H1 (cell line): ENCODE data around the gene SMTN. TPM values are rescaled to one million over a fixed set of nuclear protein-coding genes. Genes with fewer than 3 reads are reported as not detected.

ENCODE experiments used
- CTCF ChIA-PET: fragments of 300-600 bp; sonication (Branson Sonifier 250); formaldehyde crosslinking; loops from one replicate; lab custom pipeline; 2021; ENCODE audit not compliant: partially characterized antibody; lab: Charles Lee
- POLR2A ChIA-PET: fragments of 300-600 bp; sonication (Branson Sonifier 250); formaldehyde crosslinking; loops from one replicate; lab custom pipeline; 2021; ENCODE audit warnings: inconsistent platforms; ENCODE audit not compliant: partially characterized antibody; lab: Charles Lee
- DNase-seq, 2 experiments: peaks; one replicate each; pipeline versions ENCODE4 v3.0.0 to v3.0.0-alpha.2; 2010 to 2022; ENCODE audit warnings: low spot score in 2 of 2, low read depth in 1 of 2, mixed read lengths in 1 of 2
- FAIRE-seq: peaks from 2 replicates; lab custom pipeline; 2011; peaks lifted over from hg19 to GRCh38; lab: Jason Lieb, UNC
- H2AFZ ChIP-seq: 2 replicates; pipeline ENCODE4 v1.8.1; 2012; ENCODE audit warnings: low read length, inconsistent platforms
- H2AK5ac ChIP-seq: 2 replicates; pipeline ENCODE4 v1.6.1; 2013; ENCODE audit warnings: low read depth, low read length
- H2BK120ac ChIP-seq: replicated peaks from 2 replicates; pipeline ENCODE3; 2013; ENCODE audit warnings: low read depth, low read length, inconsistent platforms
- H2BK12ac ChIP-seq: 2 replicates; pipeline ENCODE4 v1.6.1; 2013; ENCODE audit warnings: low read depth, low read length
- H2BK15ac ChIP-seq: 2 replicates; pipeline ENCODE4 v1.6.1; 2013; ENCODE audit warnings: low read length
- H2BK20ac ChIP-seq: 2 replicates; pipeline ENCODE4 v1.6.1; 2013; ENCODE audit warnings: low read length
- H2BK5ac ChIP-seq: 2 replicates; pipeline ENCODE4 v1.6.1; 2013; ENCODE audit warnings: low read depth, low read length
- H3K14ac ChIP-seq: 2 replicates; pipeline ENCODE4 v1.6.1; 2013; ENCODE audit warnings: inconsistent platforms; ENCODE audit not compliant: insufficient read length
- H3K18ac ChIP-seq: 2 replicates; pipeline ENCODE4 v1.6.1; 2013; ENCODE audit warnings: low read length; ENCODE audit errors: extremely low read depth
- H3K23ac ChIP-seq: 2 replicates; pipeline ENCODE4 v1.6.1; 2013; ENCODE audit warnings: inconsistent platforms; ENCODE audit not compliant: insufficient read length
- H3K23me2 ChIP-seq: 2 replicates; pipeline ENCODE4 v1.6.1; 2013; ENCODE audit warnings: low read depth, low read length
- H3K27ac ChIP-seq: 2 replicates; pipeline ENCODE4 v1.6.1; 2011; ENCODE audit warnings: low read depth, low read length, inconsistent platforms
- H3K27me3 ChIP-seq, 4 experiments: replicated peaks in 1 of 4; 1 replicate in 1 of 4; 2 replicates in 3 of 4; pipeline versions ENCODE4 v1.6.1 to v1.8.1; 2011 to 2013; ENCODE audit warnings: low read length in 3 of 4, mild to moderate bottlenecking in 3 of 4, inconsistent platforms in 2 of 4, mixed read lengths in 2 of 4, moderate library complexity in 1 of 4; ENCODE audit not compliant: control insufficient read depth in 3 of 4, insufficient read depth in 3 of 4; ENCODE audit errors: extremely low read depth in 1 of 4
- H3K36me3 ChIP-seq, 4 experiments: 2 replicates each; pipeline versions ENCODE4 v1.6.1 to v1.8.1; 2011 to 2013; ENCODE audit warnings: mild to moderate bottlenecking in 4 of 4, low read length in 3 of 4, moderate library complexity in 2 of 4, control low read depth in 1 of 4, inconsistent platforms in 1 of 4; ENCODE audit not compliant: insufficient read depth in 4 of 4, control insufficient read depth in 2 of 4
- H3K4ac ChIP-seq: replicated peaks from 2 replicates; pipeline ENCODE3; 2013; ENCODE audit warnings: low read length, low read depth, mixed read lengths, inconsistent platforms; ENCODE audit not compliant: insufficient read length
- H3K4me1 ChIP-seq, 4 experiments: replicated peaks in 1 of 4; 1 replicate in 1 of 4; 2 replicates in 3 of 4; pipeline versions ENCODE4 v1.6.1 to v1.8.1; 2011 to 2013; ENCODE audit warnings: low read length in 3 of 4, inconsistent platforms in 2 of 4, mixed read lengths in 1 of 4; ENCODE audit not compliant: insufficient read depth in 4 of 4, control insufficient read depth in 3 of 4
- H3K4me2 ChIP-seq, 2 experiments: 2 replicates each; pipeline versions ENCODE4 v1.6.1 to v1.8.1; 2011 to 2013; ENCODE audit warnings: low read depth in 2 of 2, low read length in 2 of 2, control low read depth in 1 of 2, inconsistent platforms in 1 of 2, mild to moderate bottlenecking in 1 of 2; ENCODE audit not compliant: insufficient read depth in 1 of 2
- H3K4me3 ChIP-seq, 4 experiments: fragments of 200-600, 300-600 bp in 1 of 4; sonication (generic), shearing (Covaris generic), sonication (Bioruptor Twin) in 1 of 4; 2 replicates each; pipeline versions ENCODE4 v1.5.1 to v1.8.1; 2011 to 2016; ENCODE audit warnings: low read length in 4 of 4, low read depth in 3 of 4, control low read depth in 2 of 4, inconsistent platforms in 2 of 4, mild to moderate bottlenecking in 2 of 4, mixed read lengths in 1 of 4, moderate library complexity in 1 of 4; ENCODE audit not compliant: insufficient read depth in 2 of 4; ENCODE audit errors: extremely low read depth in 1 of 4
- H3K56ac ChIP-seq: replicated peaks from 2 replicates; pipeline ENCODE3; 2013; ENCODE audit warnings: low read depth, mild to moderate bottlenecking, mixed read lengths, low read length, inconsistent platforms; ENCODE audit not compliant: insufficient read length
- H3K79me1 ChIP-seq: 2 replicates; pipeline ENCODE4 v1.6.1; 2013; ENCODE audit warnings: low read depth, low read length, control low read depth
- H3K79me2 ChIP-seq, 2 experiments: 2 replicates each; pipeline versions ENCODE4 v1.6.1 to v1.8.1; 2012 to 2013; ENCODE audit warnings: low read length in 2 of 2, mild to moderate bottlenecking in 2 of 2, inconsistent platforms in 1 of 2; ENCODE audit not compliant: insufficient read depth in 2 of 2, control insufficient read depth in 1 of 2
- H3K9ac ChIP-seq, 4 experiments: replicated peaks in 1 of 4; 1 replicate in 1 of 4; 2 replicates in 3 of 4; pipeline versions ENCODE4 v1.6.1 to v1.8.1; 2011 to 2013; ENCODE audit warnings: low read depth in 3 of 4, low read length in 3 of 4, control low read depth in 2 of 4, mild to moderate bottlenecking in 2 of 4, moderate library complexity in 2 of 4, inconsistent platforms in 1 of 4; ENCODE audit errors: extremely low read depth in 1 of 4
- H3K9me3 ChIP-seq, 2 experiments: 2 replicates each; pipeline versions ENCODE4 v1.6.1 to v1.8.1; 2012 to 2013; ENCODE audit warnings: mild to moderate bottlenecking in 2 of 2, moderate library complexity in 2 of 2, control low read depth in 1 of 2, inconsistent platforms in 1 of 2, low read depth in 1 of 2, low read length in 1 of 2, mixed read lengths in 1 of 2; ENCODE audit not compliant: insufficient read depth in 2 of 2
- H4K20me1 ChIP-seq, 2 experiments: replicated peaks in 1 of 2; 2 replicates each; pipeline versions ENCODE3 to v1.8.1; 2011 to 2013; ENCODE audit warnings: inconsistent platforms in 2 of 2, low read length in 2 of 2, mild to moderate bottlenecking in 1 of 2; ENCODE audit not compliant: insufficient read depth in 2 of 2, control insufficient read depth in 1 of 2
- H4K5ac ChIP-seq: 2 replicates; pipeline ENCODE4 v1.6.1; 2013; ENCODE audit warnings: low read length, low read depth, mixed read lengths, inconsistent platforms; ENCODE audit not compliant: insufficient read length
- H4K8ac ChIP-seq: 2 replicates; pipeline ENCODE4 v1.8.0; 2013; ENCODE audit warnings: mild to moderate bottlenecking, moderate library complexity, low read length, inconsistent platforms; ENCODE audit not compliant: insufficient read depth; ENCODE audit errors: extremely low read depth
- H4K91ac ChIP-seq: replicated peaks from 2 replicates; pipeline ENCODE3; 2013; ENCODE audit warnings: low read length, mixed read lengths, inconsistent platforms; ENCODE audit not compliant: insufficient read length
- CEBPB ChIP-seq: IDR thresholded peaks from 2 replicates; pipeline ENCODE4 v1.6.1; 2012; ENCODE audit warnings: low read depth, low read length
- EP300 ChIP-seq, 2 experiments: IDR thresholded peaks; 1 replicate in 1 of 2; 2 replicates in 1 of 2; pipeline ENCODE4 v1.6.1; 2011 to 2012; ENCODE audit warnings: low read depth in 2 of 2, low read length in 2 of 2, mild to moderate bottlenecking in 2 of 2, borderline replicate concordance in 1 of 2, inconsistent platforms in 1 of 2, moderate library complexity in 1 of 2
- JUND ChIP-seq: IDR thresholded peaks from 2 replicates; pipeline ENCODE4 v1.6.1; 2011; ENCODE audit warnings: mild to moderate bottlenecking, improper control_type of control experiment, low read length
- KDM4A ChIP-seq: IDR thresholded peaks from one replicate; pipeline ENCODE4 v1.7.1; 2012; ENCODE audit warnings: low read depth, mild to moderate bottlenecking, moderate library complexity, low read length, inconsistent platforms; ENCODE audit not compliant: severe bottlenecking
- POLR2A ChIP-seq, 2 experiments: IDR thresholded peaks; 1 replicate in 1 of 2; 2 replicates in 1 of 2; pipeline ENCODE4 v1.6.1; 2011; ENCODE audit warnings: low read depth in 2 of 2, low read length in 2 of 2, mild to moderate bottlenecking in 2 of 2; ENCODE audit errors: control extremely low read depth in 1 of 2
- RAD21 ChIP-seq, 2 experiments: IDR thresholded peaks in 1 of 2; conservative IDR thresholded peaks in 1 of 2; 2 replicates each; pipeline ENCODE4 v1.6.1; 2011; ENCODE audit warnings: low read depth in 2 of 2, low read length in 2 of 2, improper control_type of control experiment in 1 of 2, inconsistent platforms in 1 of 2, mild to moderate bottlenecking in 1 of 2, moderate library complexity in 1 of 2
- RFX5 ChIP-seq: IDR thresholded peaks from 2 replicates; pipeline ENCODE4 v1.6.1; 2011; ENCODE audit warnings: low read depth, low read length, improper control_type of control experiment, borderline replicate concordance
- RXRA ChIP-seq: IDR thresholded peaks from 2 replicates; pipeline ENCODE4 v1.6.1; 2011; ENCODE audit warnings: low read depth, mild to moderate bottlenecking, low read length, moderate library complexity; ENCODE audit not compliant: insufficient read depth
- WGBS, 2 experiments: shearing (Covaris generic) in 1 of 2; methylation state at CpG; one replicate each; pipeline versions ENCODE4 v1.1.6 to v1.1.7; 2013 to 2015; ENCODE audit warnings: low lambda C conversion rate in 2 of 2, mixed read lengths in 2 of 2, inconsistent platforms in 1 of 2, low coverage in 1 of 2, missing lambda C conversion rate in 1 of 2; ENCODE audit not compliant: insufficient replicate concordance in 2 of 2, insufficient coverage in 1 of 2, insufficient read length in 1 of 2; ENCODE audit errors: extremely low coverage in 1 of 2, missing lambda C conversion rate in 1 of 2; 5-methylcytosine and 5-hydroxymethylcytosine counted together
- polyA plus RNA-seq, 7 experiments: library from polyadenylated mRNA; depleted of rRNA in 3 of 7; stranded (reverse) in 5 of 7; unstranded in 2 of 7; fragments of >200 nt in 5 of 7; fragments of 200-250 nt in 2 of 7; gene quantifications; 1 replicate in 5 of 7; 2 replicates in 1 of 7; 4 replicates in 1 of 7; pipeline versions ENCODE4 v1.2.1 to v1.2.3, GENCODE V29; 2011 to 2013; ENCODE audit warnings: missing spikeins in 2 of 7, mixed read lengths in 2 of 7
- total RNA-seq: library from RNA; stranded (reverse); fragmentation: NEBNext Ultra II Directional; extraction: Animal tissue kit (Norgen Biotek cat#: 25700); gene quantifications from 2 replicates; pipeline ENCODE4 v1.2.1, GENCODE V29; 2021

SMTN gene
- total and polyA plus RNA-seq, 2 of the 8 experiments (the other 6 are each of a cell fraction or from before 2014, with no cell fraction given): 12.3 to 20.8 TPM

- H2BK20ac ChIP-seq: no peak overlapping the region
- peaks cover 0 to 27% (median 16%) of the 10 kb centered on the region in 4 experiments; a peak in 6 of 7 replicates for H3K4me1 ChIP-seq
- no peak for FAIRE-seq
- no peak overlapping the region for H3K14ac ChIP-seq
- peaks cover 3 to 7% of the 10 kb centered on the region in 2 experiments for H4K20me1 ChIP-seq
- H3K79me2 ChIP-seq: peaks cover 0 to 9% of the 10 kb centered on the region in 2 experiments; a peak in 1 of 4 replicates
- H3K4me2 ChIP-seq: peak overlapping the region; percentile 93 to 96; a peak in 1 of 4 replicates
- ChIA-PET POLR2A (interaction anchor here (0.7 to 12.2 kb wide), 17 partner anchors 9 to 660 kb away, joined by 3 to 220 read pairs (median 7); partner anchors contain the start of genes MORC2, SELENOM and TUG1), CTCF (interaction anchor here (0.6 to 13.3 kb wide), 24 partner anchors 9 to 305 kb away, joined by 3 to 207 read pairs (median 4); partner anchors contain the start of genes MORC2, PLA2G3, SELENOM and TUG1)
- no peaks in the 10 kb centered on the region for H3K36me3 ChIP-seq
- H4K5ac ChIP-seq: no peak overlapping the region
- H4K91ac ChIP-seq: no peak overlapping the region
- no peak overlapping the region for H2AFZ ChIP-seq
- peak in 1 of 2 experiments; percentile 79 for DNase-seq
- H3K79me1 ChIP-seq: no peaks in the 10 kb centered on the region; the same call in 1 of the 2 replicates
- H3K4me3 ChIP-seq: no peak overlapping the region
- peak overlapping the region; percentile 72; the same call in 1 of the 2 replicates for H2BK15ac ChIP-seq
- H3K23me2 ChIP-seq: peaks cover 14% of the 10 kb centered on the region
- H3K27ac ChIP-seq: no peak overlapping the region
- H2BK12ac ChIP-seq: peak overlapping the region; percentile 77; the same call in 1 of the 2 replicates
- H2AK5ac ChIP-seq: no peak overlapping the region; the same call in 1 of the 2 replicates
- no peak overlapping the region for H2BK120ac ChIP-seq
- H3K56ac ChIP-seq: no peak overlapping the region
- no peak overlapping the region for H2BK5ac ChIP-seq
- no peak overlapping the region for H4K8ac ChIP-seq
- no peak overlapping the region for H3K23ac ChIP-seq
- H3K9me3 ChIP-seq: no peaks in the 10 kb centered on the region
- H3K27me3 ChIP-seq: peaks cover 0 to 5% (median 2%) of the 10 kb centered on the region in 4 experiments; a peak in 3 of 7 replicates
- no peak overlapping the region for H3K9ac ChIP-seq
- peak overlapping the region; percentile 41 for H3K4ac ChIP-seq
- no peak overlapping the region for H3K18ac ChIP-seq
- WGBS, 2 experiments: 94% methylated on average over 11 of the region's 11 CpGs; no CpG with 5 or more reads in 1 of the 2 experiments
- TF ChIP-seq JUND (no peak), EP300 (IDR thresholded peaks at IDR 0.05; ENCODE audit: borderline replicate concordance in 1 of 2, low read depth in 2 of 2, low read length in 2 of 2) (no peak), RAD21 (IDR thresholded peaks at IDR 0.05 in 1 of 2, conservative IDR thresholded peaks at IDR 0.05 in 1 of 2; ENCODE audit: low read depth in 2 of 2, low read length in 2 of 2) (peak; percentile 33 to 47; a peak in 3 of 4 replicates), POLR2A (IDR thresholded peaks at IDR 0.05; ENCODE audit: control extremely low read depth in 1 of 2, low read depth in 2 of 2, low read length in 2 of 2) (0 out of 3 replicates have a peak, but pooled peaks of 1 of the 2 experiments have one; percentile 23), RXRA (no peak), RFX5 (no peak), CEBPB (no peak), KDM4A (peak; percentile 6)
Observed at GRCh38 chr22:31082606-31083376, 1.7 kb downstream of the SMTN start.
